SJCRH30 (cell line): ENCODE results near the gene DCDC2C. TPM values are rescaled to one million over a fixed set of nuclear protein-coding genes. Genes with fewer than 3 reads are reported as not detected.
A peak's percentile ranks its signal among the peaks of the same experiment; 100 is the strongest.

ENCODE experiments used
- DNase-seq, 2 experiments: peaks; one replicate each; pipeline ENCODE4 v3.0.0-alpha.2; 2015 to 2020
- H3K27ac ChIP-seq: fragments of 250-450 bp; sonication (Bioruptor Pico); 2 replicates; pipeline ENCODE4 v1.5.1; 2020; ENCODE audit warnings: mild to moderate bottlenecking, moderate library complexity
- H3K27me3 ChIP-seq: fragments of 250-450 bp; sonication (Bioruptor Pico); 2 replicates; pipeline ENCODE4 v1.5.1; 2020; ENCODE audit warnings: mild to moderate bottlenecking, moderate library complexity
- H3K36me3 ChIP-seq: fragments of 250-450 bp; sonication (Bioruptor Pico); 2 replicates; pipeline ENCODE4 v1.5.1; 2020; ENCODE audit warnings: mild to moderate bottlenecking, moderate library complexity
- H3K4me1 ChIP-seq: fragments of 250-450 bp; sonication (Bioruptor Pico); 2 replicates; pipeline ENCODE4 v1.5.1; 2020; ENCODE audit warnings: mild to moderate bottlenecking, moderate library complexity
- H3K4me3 ChIP-seq: fragments of 250-450 bp; sonication (Bioruptor Pico); 2 replicates; pipeline ENCODE4 v1.5.1; 2020; ENCODE audit warnings: mild to moderate bottlenecking, moderate library complexity
- H3K9me3 ChIP-seq: fragments of 250-450 bp; sonication (Bioruptor Pico); replicated peaks from 2 replicates; pipeline ENCODE4 v1.5.1; 2020; ENCODE audit warnings: mild to moderate bottlenecking, moderate library complexity
- total RNA-seq: library from RNA; depleted of rRNA; stranded (reverse); fragments of >200 nt; shearing (Covaris generic); gene quantifications from 2 replicates; pipeline ENCODE4 v1.2.3, GENCODE V29; 2014

Gene DCDC2C
- total RNA-seq, 1 experiment from 2014 or later = not detected

DNA sequence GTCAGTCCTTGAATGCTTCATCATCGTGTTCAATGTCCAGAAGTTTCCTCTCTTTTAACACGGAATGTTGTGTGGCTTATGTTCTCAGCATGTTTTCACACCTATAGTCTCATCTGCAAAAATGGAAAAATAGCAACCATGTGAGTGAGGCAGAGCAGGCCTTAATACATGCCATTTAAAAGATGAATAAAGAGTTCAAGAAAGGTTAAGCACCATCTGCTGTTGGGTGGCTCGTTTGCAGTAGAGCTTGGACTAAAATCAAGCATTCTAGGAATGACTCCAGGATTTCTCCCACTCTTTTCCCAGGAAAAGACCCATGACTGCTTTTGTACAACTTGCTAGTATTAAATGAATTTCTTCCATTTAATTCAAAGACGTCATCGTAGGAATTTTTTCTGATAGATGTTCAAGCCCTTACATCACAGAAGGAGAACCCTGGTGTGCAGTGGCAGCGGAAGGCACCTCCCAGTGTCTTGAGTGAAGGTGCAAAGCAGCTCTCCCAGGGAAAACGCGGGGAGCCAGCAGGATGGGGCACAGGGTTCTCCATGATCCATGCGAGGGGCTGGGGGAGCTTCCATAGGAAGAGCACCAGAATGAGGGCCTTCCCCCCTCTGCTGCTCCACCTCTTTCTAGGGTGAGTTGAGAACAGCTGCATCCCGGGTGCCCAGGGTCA, 9.6 kb downstream of the DCDC2C start:
- Histone ChIP-seq H3K36me3 (no peaks in the 10 kb centered on the region), H3K9me3 (no peaks in the 10 kb centered on the region), H3K4me1 (no peaks in the 10 kb centered on the region), H3K4me3 (no peak overlapping the region), H3K27ac (no peak overlapping the region), H3K27me3 (no peaks in the 10 kb centered on the region)
- DNase-seq = no peak

DNA sequence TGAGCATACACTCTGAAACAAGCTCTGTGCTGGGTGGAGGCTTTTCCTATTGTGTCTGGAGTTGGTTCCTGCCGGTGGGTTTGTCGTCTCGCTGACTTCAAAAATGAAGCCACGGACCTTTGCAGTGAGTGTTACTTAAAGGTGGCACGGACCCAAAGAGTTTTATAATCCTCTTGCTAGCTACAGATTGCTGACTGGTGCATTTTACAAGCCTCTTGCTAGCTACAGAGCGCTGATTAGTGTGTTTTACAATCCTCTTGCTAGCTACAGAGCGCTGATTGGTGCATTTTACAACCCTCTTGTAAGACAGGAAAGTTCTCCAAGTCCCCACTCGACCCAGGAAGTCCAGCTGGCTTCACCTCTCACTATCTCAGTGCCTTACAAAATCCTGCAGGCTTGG, 15.3 kb downstream of the DCDC2C start:
- DNase-seq = no peak
- Histone ChIP-seq H3K27me3 (no peaks in the 10 kb centered on the region), H3K27ac (no peak overlapping the region), H3K4me3 (no peak overlapping the region), H3K36me3 (no peaks in the 10 kb centered on the region), H3K4me1 (no peaks in the 10 kb centered on the region), H3K9me3 (no peaks in the 10 kb centered on the region)

DNA sequence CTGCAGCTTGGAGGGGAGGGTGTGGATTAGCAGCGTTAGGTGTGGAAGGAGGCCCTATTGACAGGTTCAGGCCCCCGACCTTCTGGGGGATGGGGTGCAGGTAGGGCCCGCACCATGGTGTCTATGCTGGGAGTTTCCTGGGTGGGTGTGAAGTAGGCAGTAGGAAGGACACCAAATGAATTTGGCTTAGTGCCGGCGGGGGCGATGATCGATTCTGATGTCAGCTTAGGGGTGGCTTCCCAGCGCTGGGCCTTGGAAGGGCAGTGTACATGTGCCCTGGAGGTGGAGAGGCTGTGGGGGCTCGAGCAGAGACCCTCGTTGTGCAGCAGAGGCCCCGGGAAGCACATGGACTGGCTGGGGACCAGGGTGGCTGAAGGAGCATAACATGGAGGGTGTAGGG, 21.6 kb downstream of the DCDC2C start:
- Histone ChIP-seq H3K9me3 (no peaks in the 10 kb centered on the region), H3K27ac (no peak overlapping the region), H3K4me1 (no peaks in the 10 kb centered on the region), H3K27me3 (peaks cover 12% of the 10 kb centered on the region; the same call in 1 of the 2 replicates), H3K4me3 (no peak overlapping the region), H3K36me3 (no peaks in the 10 kb centered on the region)
- DNase-seq = no peak

DNA sequence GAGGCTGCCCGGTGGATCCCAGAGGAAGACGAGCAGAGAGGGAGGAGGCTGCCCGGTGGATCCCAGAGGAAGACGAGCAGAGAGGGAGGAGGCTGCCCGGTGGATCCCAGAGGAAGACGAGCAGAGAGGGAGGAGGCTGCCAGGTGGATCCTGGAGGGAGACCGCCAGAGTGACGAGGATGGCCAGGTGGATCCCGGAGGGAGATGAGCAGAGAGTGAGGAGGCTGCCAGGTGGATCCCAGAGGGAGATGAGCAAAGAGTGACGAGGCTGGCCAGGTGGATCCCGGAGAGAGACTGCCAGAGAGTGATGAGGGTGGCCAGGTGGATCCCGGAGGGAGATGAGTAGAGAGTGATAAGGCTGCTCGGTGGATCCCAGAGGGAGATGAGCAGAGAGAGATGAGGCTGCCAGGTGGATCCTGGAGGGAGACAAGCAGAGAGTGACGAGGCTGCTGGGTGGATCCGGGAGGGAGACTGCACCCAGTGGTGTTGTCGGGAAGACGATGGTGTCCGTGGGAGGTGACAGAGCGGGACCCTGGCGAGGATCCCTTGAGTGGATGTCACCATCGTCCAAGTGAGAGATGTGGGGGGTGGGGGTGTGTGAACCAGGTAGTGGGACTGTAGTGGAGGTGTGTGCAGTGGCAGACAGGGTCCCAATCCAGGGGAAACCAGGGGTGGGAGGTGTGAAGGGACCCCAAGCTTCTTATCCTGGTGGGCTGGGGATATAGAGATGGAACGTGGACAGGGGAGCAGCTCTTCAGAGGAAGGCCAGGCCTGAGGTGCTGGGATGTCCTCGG, 22.3 kb downstream of the DCDC2C start:
- no peaks in the 10 kb centered on the region for H3K4me1 ChIP-seq
- no peaks in the 10 kb centered on the region for H3K9me3 ChIP-seq
- peaks cover 12% of the 10 kb centered on the region; the same call in 1 of the 2 replicates for H3K27me3 ChIP-seq
- no peaks in the 10 kb centered on the region for H3K36me3 ChIP-seq
- H3K27ac ChIP-seq = no peak overlapping the region
- no peak overlapping the region for H3K4me3 ChIP-seq
- DNase-seq = peak; percentile 16

DNA sequence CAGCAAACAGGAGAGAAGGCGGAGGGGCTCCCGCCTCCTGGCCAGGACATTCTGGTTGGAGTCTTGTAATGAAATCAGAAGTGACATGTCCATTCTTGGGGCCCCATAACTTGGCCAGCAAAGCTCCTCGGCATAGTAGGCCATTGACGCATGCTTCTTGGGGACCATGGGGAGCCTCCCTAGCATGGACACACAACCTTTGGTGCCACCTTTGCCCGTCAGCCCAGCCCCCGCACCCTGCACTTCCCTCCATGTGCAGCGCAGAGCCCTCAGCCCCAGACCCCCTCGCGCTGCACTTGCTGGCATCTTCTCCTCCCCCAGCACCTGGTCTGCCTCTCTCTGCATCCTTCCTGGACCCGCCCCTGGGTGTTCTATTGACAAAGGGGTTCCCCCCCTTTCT, 23.1 kb downstream of the DCDC2C start:
- DNase-seq = no peak
- H3K27me3 ChIP-seq = peaks cover 15% of the 10 kb centered on the region; the same call in 1 of the 2 replicates
- no peaks in the 10 kb centered on the region for H3K4me1 ChIP-seq
- H3K36me3 ChIP-seq = no peaks in the 10 kb centered on the region
- H3K4me3 ChIP-seq = no peak overlapping the region
- H3K27ac ChIP-seq = no peak overlapping the region
- no peaks in the 10 kb centered on the region for H3K9me3 ChIP-seq

DNA sequence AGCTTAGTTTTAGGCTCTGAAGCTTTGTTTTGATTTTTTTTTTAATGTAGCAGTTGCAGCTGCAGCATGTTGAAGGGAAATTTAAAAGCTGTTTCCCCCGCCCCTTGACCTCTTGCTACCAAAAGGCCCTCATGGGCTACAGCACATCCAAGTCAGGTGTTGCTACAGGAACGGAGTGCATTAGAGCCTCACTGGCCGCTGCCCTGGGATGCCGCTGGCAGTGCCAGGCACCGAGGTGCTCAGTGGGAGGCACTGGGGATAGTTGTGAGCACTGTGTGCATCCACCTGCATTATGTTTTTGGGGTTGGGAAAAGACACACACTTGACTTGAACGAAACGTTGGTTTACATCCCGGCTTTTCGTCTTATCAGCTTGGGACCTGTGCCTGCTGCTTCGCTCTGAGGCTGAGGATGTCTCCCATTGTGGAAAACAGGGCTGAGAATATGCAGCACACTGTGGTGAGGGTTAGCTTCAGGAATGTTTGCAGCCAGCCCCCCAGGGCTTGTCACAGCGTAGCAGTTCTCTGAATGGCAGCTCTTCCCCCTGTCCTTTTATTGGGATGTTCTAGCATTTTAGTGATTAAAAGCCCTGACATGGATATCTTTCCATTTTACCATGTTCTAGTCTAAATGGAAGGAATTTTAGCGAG, 24.1 kb downstream of the DCDC2C start:
- Histone ChIP-seq H3K36me3 (no peaks in the 10 kb centered on the region), H3K27me3 (peaks cover 15% of the 10 kb centered on the region; the same call in 1 of the 2 replicates), H3K9me3 (no peaks in the 10 kb centered on the region), H3K4me3 (no peak overlapping the region), H3K27ac (no peak overlapping the region), H3K4me1 (no peaks in the 10 kb centered on the region)
- DNase-seq = no peak

DNA sequence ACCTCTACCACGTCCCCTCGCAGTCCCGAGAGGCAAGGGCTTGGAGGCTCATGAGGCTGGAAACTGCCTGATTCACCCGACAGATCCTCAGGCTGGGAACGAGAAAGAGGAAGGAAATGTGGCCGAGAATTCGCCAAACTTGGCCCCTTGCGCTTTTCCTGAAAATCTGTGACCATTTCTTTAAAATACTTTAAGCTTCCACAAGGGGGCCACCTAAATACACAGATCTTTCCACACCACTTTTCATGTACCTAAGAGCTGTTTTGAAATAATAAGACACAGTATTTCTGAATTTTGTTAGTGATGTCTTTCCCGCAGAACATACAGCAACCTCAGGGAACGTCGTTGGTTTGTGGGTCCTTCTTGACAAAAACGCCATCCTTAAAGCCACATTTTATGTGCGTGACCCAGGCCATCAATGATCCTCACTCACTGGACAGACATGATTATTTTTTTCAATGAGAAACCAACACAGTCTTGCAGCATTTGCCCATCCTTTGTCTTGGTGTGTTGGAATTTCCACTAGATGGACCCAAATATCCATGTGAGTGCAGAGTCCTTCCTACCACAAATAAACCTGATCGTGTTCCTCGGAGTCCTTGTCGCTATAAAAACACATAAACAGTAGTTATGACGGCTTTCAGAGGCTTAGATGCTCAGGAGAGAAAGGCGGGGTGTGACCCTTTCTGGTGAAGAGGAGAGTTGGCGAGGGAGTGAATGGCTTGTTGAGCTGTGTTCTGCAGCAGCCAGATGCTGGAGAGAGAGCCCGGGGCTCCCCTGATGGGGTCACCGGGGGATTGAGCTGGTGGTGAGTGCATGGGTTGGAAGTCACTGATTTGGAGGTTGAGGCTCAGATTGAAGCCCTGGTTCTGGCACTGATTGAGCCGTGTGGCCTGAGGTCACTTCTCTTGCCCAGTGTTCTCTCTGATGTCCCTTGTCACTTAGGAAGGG, 25.0 kb downstream of the DCDC2C start:
- peak in 1 of 2 experiments; percentile 69 for DNase-seq
- H3K4me1 ChIP-seq = no peaks in the 10 kb centered on the region
- no peak overlapping the region for H3K4me3 ChIP-seq
- H3K27ac ChIP-seq = no peak overlapping the region
- peaks cover 15% of the 10 kb centered on the region; the same call in 1 of the 2 replicates for H3K27me3 ChIP-seq
- no peaks in the 10 kb centered on the region for H3K36me3 ChIP-seq
- no peaks in the 10 kb centered on the region for H3K9me3 ChIP-seq

DNA sequence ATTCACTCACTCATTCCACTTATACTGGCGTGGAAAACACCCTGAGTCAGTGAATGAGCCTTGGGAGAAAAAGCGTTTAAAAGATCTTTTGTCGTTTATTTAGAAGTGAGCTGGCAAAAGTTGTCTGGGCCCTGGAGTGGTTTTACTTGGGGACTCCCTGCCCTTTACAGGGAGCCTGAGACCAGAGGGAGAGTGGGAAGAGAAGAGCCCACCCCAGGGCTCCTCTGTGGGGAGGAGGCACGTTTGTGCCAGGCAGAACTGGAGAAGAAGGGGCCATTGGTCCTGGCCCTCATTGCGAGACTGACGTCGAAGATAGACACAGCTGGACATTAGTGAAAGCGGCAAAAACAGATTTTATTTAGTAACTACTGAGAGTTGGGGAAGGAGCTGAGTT, 25.7 kb downstream of the DCDC2C start:
- DNase-seq = no peak
- Histone ChIP-seq H3K27ac (no peak overlapping the region), H3K4me3 (no peak overlapping the region), H3K9me3 (no peaks in the 10 kb centered on the region), H3K27me3 (peaks cover 19% of the 10 kb centered on the region; the same call in 1 of the 2 replicates), H3K36me3 (no peaks in the 10 kb centered on the region), H3K4me1 (no peaks in the 10 kb centered on the region)

DNA sequence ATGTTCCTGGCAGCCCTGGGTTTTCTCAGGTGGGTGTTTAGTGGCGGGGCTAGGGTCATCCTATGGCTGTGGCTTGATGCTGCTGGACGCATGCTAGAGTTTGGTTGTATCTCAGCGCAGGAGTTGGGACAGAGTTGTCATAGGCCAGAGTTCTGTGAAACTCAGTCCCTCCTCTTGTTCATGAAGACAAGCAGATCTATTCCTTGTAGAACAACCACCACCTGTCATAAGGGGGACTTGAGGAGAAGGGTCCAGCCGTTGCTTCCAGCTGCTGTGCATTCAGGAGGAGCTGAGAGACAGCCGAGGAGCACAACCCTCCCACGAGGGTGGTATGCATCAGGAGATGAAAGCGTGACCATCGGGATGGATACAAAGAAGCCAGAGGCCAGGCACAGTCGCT, 26.4 kb downstream of the DCDC2C start:
- Histone ChIP-seq H3K27me3 (peaks cover 19% of the 10 kb centered on the region; the same call in 1 of the 2 replicates), H3K27ac (no peak overlapping the region), H3K9me3 (no peaks in the 10 kb centered on the region), H3K36me3 (no peaks in the 10 kb centered on the region), H3K4me1 (no peaks in the 10 kb centered on the region), H3K4me3 (no peak overlapping the region)
- no peak for DNase-seq

DNA sequence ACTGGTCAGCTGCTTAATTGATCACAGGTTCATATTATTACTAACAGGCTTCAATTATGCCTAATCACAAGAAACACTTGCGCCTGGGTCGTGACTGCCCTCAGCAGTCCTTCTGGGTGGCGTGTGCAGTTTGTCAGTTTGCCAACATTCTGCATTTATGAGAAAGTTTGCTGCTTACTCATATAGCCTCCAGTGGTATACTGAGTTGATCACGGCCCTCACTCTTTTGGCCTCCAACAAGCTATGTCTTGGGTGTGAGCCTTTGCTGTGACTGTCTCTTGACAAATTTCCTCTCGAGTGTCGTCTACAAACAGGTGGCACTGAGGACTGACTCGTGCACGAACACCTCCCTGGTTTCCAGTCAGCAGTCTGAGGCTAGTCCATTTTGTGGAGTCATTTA, 27.3 kb downstream of the DCDC2C start:
- no peak for DNase-seq
- no peaks in the 10 kb centered on the region for H3K36me3 ChIP-seq
- no peak overlapping the region for H3K4me3 ChIP-seq
- H3K27ac ChIP-seq = no peak overlapping the region
- H3K4me1 ChIP-seq = no peaks in the 10 kb centered on the region
- H3K9me3 ChIP-seq = no peaks in the 10 kb centered on the region
- H3K27me3 ChIP-seq = peaks cover 19% of the 10 kb centered on the region; the same call in 1 of the 2 replicates

DNA sequence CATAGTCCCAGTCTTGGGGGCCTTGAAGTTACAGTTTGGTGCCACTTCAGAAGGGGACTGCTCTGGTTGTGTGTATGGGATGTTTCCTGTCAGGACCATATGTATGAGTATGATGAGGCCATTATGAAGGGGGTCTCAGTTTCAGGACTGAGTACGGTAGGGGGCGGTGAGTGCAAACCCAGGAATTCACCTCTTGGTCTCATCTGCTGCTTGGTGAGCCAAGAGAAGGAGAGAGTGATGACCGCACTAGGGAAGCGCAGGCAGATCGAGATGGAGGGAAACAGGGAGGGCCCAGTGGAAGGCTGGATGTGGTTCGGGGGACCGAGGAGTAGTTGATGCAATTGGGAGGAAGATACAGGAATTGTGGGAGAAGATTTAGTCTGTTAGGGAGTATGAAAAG, 28.5 kb downstream of the DCDC2C start:
- H3K27ac ChIP-seq = no peak overlapping the region
- DNase-seq = no peak
- H3K9me3 ChIP-seq = no peaks in the 10 kb centered on the region
- no peaks in the 10 kb centered on the region for H3K36me3 ChIP-seq
- H3K27me3 ChIP-seq = peaks cover 23% of the 10 kb centered on the region; the same call in 1 of the 2 replicates
- no peak overlapping the region for H3K4me3 ChIP-seq
- H3K4me1 ChIP-seq = no peaks in the 10 kb centered on the region

DNA sequence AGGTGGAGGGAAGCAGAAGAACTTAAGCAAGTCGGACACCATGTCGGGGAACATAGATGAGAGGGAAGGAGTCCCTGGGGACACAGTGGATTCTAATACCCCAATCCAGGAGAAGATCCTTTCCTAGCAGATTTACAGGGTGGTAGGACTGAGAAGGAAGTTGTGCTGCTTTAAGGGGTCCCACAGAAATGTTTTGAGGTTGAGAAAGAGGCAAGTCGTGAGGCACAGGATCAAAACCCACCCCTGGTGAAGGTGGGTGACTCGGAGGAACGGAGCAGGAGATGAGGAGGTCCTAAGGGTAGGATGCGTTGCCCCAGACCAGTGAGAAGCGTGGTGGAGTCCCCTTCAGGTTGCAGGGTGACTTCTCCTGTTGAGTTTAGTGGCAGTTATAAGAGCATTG, 32.7 kb downstream of the DCDC2C start:
- DNase-seq = no peak
- no peaks in the 10 kb centered on the region for H3K9me3 ChIP-seq
- no peak overlapping the region for H3K27ac ChIP-seq
- H3K36me3 ChIP-seq = no peaks in the 10 kb centered on the region
- H3K4me3 ChIP-seq = no peak overlapping the region
- no peaks in the 10 kb centered on the region for H3K4me1 ChIP-seq
- peaks cover 14% of the 10 kb centered on the region; the same call in 1 of the 2 replicates for H3K27me3 ChIP-seq

DNA sequence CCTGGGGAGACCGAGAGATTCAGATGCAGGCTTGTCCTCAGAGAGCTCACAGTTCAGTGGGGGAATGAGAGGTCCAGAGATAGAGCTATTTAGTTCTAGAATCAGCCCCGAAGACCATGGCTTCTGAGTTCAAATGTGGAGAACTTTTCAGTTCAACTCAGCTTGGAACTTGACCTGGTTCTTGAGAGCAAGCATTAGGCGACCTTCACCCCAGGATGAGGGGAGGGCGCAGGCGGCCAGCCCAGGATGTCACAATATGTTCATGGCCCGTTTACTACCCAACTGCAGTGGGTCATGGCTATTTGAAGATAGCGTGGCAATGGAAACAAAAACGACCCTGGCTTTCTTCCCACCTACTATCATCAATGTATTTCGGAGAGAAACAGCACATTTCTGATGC, 33.8 kb downstream of the DCDC2C start:
- Histone ChIP-seq H3K27me3 (peaks cover 14% of the 10 kb centered on the region; the same call in 1 of the 2 replicates), H3K27ac (no peak overlapping the region), H3K4me3 (no peak overlapping the region), H3K9me3 (no peaks in the 10 kb centered on the region), H3K36me3 (no peaks in the 10 kb centered on the region), H3K4me1 (no peaks in the 10 kb centered on the region)
- DNase-seq = no peak

DNA sequence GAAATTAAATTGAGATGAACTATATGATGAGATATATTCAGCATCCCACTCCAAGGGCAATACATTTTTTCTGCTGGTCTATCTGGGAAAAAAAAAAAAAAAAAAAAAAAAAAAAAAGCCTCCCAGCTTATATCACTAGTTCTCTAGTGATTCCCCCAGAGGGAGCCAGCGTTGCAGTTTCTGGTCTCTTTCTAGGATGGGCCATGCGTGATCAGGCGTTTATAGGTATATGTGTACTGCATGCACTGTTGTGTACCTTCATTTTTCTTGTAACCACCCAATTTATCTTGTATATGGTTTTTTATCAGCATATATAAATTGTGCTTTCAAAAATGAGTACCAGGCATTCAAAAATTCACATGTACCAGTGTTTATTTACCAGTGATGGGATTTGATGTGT, 35.1 kb downstream of the DCDC2C start:
- H3K27me3 ChIP-seq = peaks cover 14% of the 10 kb centered on the region; the same call in 1 of the 2 replicates
- no peaks in the 10 kb centered on the region for H3K9me3 ChIP-seq
- H3K27ac ChIP-seq = no peak overlapping the region
- no peaks in the 10 kb centered on the region for H3K36me3 ChIP-seq
- H3K4me1 ChIP-seq = no peaks in the 10 kb centered on the region
- no peak overlapping the region for H3K4me3 ChIP-seq
- DNase-seq = peak; percentile 35 to 64
